Hepatocyte (in vitro differentiated cells): ENCODE data around the gene SMTNL1.

Experiments used
- EZH2 ChIP-seq: fragments of 200-600 bp; sonication (generic); IDR thresholded peaks from 2 replicates; pipeline ENCODE4 v1.6.1; 2016; ENCODE audit warnings: antibody characterized with exemption, mild to moderate bottlenecking, borderline replicate concordance
- TF ChIP-seq, protein P1 (sequence below): fragments of 200-600 bp; sonication (generic); IDR thresholded peaks from 2 replicates; pipeline ENCODE4 v1.5.1; 2016; ENCODE audit warnings: antibody characterized with exemption, mild to moderate bottlenecking; ENCODE audit not compliant: poor library complexity

DNA sequence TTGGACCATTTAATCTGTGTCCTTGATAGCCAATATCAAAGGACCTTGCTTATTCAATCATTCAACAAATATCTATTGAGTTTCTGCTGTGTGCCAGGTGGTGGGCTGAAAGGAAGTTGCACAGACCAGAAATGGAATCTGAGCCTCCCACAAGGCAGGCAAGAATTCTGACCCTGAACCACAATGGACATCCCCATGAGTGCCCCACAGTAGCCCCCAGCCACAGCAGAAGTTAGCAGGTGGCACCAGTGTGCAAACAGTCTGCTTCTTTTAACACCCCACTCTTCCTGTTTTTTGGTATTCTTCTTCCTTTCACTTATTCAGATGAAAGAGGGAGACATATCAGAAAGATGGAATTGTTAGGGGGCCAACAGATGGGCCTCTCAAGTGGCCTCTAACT lies 47.9 kb downstream of the SMTNL1 start:
- TF ChIP-seq, protein P1, sequence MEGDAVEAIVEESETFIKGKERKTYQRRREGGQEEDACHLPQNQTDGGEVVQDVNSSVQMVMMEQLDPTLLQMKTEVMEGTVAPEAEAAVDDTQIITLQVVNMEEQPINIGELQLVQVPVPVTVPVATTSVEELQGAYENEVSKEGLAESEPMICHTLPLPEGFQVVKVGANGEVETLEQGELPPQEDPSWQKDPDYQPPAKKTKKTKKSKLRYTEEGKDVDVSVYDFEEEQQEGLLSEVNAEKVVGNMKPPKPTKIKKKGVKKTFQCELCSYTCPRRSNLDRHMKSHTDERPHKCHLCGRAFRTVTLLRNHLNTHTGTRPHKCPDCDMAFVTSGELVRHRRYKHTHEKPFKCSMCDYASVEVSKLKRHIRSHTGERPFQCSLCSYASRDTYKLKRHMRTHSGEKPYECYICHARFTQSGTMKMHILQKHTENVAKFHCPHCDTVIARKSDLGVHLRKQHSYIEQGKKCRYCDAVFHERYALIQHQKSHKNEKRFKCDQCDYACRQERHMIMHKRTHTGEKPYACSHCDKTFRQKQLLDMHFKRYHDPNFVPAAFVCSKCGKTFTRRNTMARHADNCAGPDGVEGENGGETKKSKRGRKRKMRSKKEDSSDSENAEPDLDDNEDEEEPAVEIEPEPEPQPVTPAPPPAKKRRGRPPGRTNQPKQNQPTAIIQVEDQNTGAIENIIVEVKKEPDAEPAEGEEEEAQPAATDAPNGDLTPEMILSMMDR = no peak
- TF ChIP-seq EZH2 = no peak
